ENCODE data around the gene BSN.
"Not testable (repeated sequence)": the region's sequence is repeated elsewhere in the genome, so short reads cannot be mapped to it uniquely, and the experiment has no call there.

BSN gene

DNA sequence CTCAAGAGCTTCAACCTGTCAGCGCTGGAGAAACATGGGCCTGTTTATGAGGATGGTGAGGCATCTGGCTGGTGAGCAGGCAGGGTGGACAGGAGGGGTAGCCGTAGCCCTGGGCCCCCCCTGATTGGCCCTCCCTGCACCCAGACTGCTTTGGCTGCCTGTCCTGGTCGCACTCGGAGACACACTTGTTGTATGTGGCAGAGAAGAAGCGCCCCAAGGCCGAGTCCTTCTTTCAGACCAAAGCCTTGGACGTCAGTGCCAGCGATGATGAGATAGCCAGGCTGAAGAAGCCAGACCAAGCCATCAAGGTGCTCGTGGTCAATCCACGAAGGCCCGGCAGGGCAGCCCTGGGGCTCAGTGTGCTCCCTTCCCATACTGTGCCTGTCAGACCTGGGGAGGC lies 121.6 kb downstream of the BSN start:
- no peak for DNase-seq

GRCh38 chr3:49680493-49681231 lies 126.4 kb downstream of the BSN start:
- DNase-seq, result no peak

DNA sequence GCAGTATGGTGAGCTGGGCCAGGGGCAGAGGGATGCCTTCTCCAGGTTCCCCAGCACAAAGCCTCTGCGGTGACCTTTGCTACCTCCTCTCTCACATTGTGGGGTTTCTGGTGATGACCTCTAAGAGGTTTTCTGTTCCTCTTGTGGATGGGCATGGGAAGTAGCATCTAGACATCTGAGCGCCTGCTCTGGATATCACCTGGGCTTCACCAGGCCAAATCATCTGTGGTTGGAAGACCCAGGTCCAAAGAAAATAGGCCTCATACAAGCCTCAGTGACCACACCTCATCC lies 126.9 kb downstream of the BSN start:
- no peak for DNase-seq

GRCh38 chr3:49681543-49681942 lies 127.3 kb downstream of the BSN start:
- no peak for DNase-seq

- DNase-seq, result no peak
Observed at GRCh38 chr3:49683162-49683561, 128.9 kb downstream of the BSN start.

- not testable (repeated sequence) for DNase-seq
Observed at GRCh38 chr3:49684453-49684852, 130.2 kb downstream of the BSN start.

GRCh38 chr3:49685103-49685502 lies 130.8 kb downstream of the BSN start:
- DNase-seq, result not testable (repeated sequence)

DNA sequence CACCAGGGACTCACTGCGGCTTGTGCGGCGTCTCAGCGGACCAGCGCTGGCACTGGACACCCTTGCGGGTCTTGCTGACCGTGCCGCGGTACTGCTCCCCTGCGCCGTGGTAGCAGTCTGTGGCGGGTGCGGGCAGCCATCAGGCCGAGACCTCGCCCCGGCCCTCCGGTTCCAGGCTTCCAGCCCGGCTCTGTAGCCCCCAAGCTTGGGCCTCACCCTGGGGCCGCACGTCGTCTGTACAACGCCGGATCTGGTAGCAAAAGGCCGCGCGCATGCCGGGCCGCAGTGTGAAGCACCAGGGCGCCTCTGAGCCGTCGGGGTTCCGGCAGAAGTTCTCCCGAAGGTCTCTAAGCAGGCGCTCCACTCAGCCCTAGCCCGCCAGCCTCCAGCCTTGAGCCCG lies 131.6 kb downstream of the BSN start:
- DNase-seq, result not testable (repeated sequence)

GRCh38 chr3:49686346-49686745 lies 132.1 kb downstream of the BSN start:
- not testable (repeated sequence) for DNase-seq

GRCh38 chr3:49686769-49687423 lies 132.6 kb downstream of the BSN start:
- DNase-seq, result not testable (repeated sequence)

- not testable (repeated sequence) for DNase-seq
Observed at GRCh38 chr3:49687424-49687795, 133.1 kb downstream of the BSN start.

GRCh38 chr3:49688338-49689045 lies 134.2 kb downstream of the BSN start:
- DNase-seq, result not testable (repeated sequence)

- no peak for DNase-seq
Observed at GRCh38 chr3:49689046-49689907, 135.0 kb downstream of the BSN start, which contains the start of the genes MST1 and RNF123. Gene MST1, minus strand, starts transcription at chr3:49689474. Its CDS starts 783 bp downstream, at chr3:49688691. Gene RNF123, plus strand, starts transcription at chr3:49689557. Its CDS starts 1,609 bp downstream, at chr3:49691166.

DNA sequence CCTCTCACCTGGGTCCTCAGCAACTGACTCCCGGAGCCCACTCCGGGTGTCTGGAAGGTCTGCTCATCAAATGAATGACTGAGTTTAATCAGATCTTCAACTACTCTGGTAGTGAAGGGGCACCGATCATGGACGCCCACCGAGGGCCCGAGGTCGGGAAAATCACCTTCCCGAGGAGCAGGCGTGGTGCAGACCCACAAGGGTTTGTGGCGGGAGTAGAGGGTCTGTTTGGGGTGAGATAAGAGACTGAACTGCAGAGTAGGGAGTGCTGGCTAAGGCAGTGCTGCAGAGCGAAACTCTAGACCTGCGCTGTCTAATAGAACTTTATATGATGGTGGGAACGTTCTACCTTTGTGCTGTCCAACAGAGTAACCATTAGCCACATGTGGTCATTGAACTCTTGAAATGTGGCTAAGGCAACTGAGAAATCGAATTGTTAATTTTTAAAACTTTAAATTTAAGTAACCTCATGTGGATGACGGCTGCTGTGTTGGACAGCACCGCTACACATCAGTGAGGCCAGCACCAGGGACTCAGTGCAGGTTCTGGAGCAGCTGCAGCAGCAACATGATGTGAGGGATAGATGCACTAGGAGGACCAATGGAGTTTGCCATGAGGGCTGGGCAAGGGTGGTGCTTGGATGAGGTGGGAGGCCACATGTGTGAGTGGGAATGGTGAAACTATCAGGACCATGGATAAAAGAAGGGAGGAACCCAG lies 135.8 kb downstream of the BSN start:
- not testable (repeated sequence) for DNase-seq

GRCh38 chr3:49690856-49691255 lies 136.6 kb downstream of the BSN start:
- not testable (repeated sequence) for DNase-seq

GRCh38 chr3:49691481-49691880 lies 137.2 kb downstream of the BSN start:
- DNase-seq, result not testable (repeated sequence)

DNA sequence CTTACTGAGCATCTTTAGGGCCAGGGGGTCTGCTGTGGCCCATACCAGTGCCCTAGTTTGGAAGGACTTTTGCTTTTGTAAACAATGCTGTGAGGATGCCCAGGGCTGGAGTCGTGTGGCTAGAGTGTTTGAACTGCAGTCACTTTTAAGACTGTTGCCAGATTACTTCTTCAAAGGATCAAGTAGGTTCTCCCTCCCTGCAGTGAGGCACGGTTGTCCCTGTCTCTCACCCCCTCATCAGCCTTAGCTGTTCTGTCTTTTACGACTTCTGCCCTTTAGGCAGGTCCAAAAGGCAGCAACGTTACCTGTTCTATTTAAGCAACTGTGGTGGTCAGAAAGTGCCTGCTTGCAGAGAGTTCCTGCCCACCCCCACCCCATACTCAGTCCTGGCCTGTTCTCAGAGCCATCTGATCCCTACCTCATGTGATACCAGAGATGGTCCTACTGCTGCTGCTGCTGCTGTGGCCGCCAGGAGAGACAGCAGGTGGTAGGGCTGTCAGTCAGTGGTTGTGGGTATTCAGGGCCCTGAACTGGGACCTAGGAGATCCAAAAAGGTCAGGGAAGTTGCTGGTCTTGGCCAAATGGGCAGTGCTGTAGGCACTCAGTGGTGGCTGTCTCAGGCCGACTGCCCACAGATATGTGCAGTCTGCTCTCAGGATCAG lies 140.3 kb downstream of the BSN start:
- DNase-seq, result not testable (repeated sequence)

GRCh38 chr3:49695350-49696015 lies 141.2 kb downstream of the BSN start:
- DNase-seq, result not testable (repeated sequence)

DNA sequence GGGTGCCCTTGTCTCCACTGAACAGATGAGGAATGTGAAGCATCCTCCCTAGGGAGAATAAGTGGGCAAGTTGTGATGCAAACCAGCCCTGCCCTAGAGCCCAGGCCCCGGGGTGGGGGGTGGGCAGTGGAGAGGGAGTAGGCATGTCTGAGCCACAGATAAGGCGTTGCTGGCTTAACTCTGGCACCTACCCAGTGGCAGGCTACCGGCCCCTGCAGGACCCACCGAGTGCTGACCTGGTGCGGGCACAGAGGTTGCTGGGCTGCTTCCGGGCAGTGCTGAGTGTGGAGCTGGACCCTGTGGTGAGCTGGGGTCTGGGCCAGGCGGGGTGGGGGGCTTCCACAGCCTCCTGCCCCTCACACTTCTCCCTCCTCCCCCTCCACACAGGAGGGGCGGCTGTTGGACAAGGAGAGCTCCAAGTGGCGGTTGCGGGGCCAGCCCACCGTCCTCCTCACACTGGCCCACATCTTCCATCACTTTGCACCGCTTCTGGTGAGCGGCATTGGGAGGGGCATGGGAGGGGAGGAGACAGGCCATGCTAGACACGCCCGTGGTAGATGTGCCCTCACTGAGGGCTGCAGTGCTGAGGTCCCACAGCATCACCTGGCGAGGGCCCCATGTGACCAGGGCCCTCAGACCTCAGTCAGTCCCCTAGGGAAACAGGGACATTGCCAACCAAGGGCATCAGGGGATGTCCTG lies 145.2 kb downstream of the BSN start:
- no peak for DNase-seq

GRCh38 chr3:49700014-49700413 lies 145.7 kb downstream of the BSN start:
- no peak for DNase-seq

Data from NCI-H2227 treated with DMSO at 0.1 percent for 48 hours (cell line).